Inferior parietal cortex (tissue), 1 donor: ENCODE measurements around the gene TXK.
"Not testable (repeated sequence)": the region's sequence is repeated elsewhere in the genome, so short reads cannot be mapped to it uniquely, and the experiment has no call there.

Experiments used
- DNase-seq: peaks from one replicate; pipeline ENCODE4 v3.0.0-alpha.2; 2016; ENCODE audit errors: extremely low spot score

The TXK gene

GRCh38 chr4:48134081-48134480, at the start of gene TXK:
TSS of gene TXK (minus strand) at chr4:48134250. CDS start at chr4:48134170, 80 bp downstream.
- DNase-seq, result no peak

DNA sequence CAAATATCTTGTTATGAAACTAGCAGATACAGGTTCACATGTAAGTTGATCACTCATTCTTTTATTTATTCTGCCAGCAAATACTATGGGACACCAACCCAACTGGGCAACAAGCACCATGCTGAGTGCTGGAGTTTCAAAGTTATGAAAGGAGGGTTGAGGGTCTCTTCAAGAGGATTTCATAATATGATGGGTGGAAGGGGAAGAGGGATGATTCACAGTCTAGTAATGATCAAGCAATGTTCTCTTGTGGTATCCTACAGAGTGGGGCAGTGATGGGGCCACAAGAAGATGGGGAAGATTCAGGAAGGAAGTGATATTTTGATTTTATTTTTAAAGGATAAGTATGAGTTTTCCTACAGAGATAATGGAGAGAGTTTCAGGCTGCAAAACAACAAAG, 46.2 kb upstream of the TXK start:
- no peak for DNase-seq

DNA sequence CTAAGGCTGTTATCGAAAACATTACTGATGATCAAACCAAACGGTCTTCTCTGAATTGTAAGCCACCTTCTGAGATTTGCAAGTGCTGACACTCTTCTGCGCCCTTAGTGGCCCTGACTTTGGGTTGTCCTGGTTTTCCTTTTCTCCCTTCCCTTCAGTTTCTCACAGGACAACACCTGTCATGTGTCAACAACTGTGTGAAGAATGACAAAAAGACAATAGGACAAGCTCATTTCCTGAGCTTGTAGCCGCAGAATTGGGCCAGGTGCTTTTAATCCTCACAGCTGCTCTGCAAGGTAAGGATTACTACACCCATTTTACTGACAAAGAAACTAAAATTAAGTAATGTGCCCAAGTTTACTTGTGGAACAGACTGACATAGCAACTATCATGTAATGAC, 44.9 kb upstream of the TXK start:
- DNase-seq, result no peak

GRCh38 chr4:48175806-48176205, 41.8 kb upstream of the TXK start:
- DNase-seq, result no peak

DNA sequence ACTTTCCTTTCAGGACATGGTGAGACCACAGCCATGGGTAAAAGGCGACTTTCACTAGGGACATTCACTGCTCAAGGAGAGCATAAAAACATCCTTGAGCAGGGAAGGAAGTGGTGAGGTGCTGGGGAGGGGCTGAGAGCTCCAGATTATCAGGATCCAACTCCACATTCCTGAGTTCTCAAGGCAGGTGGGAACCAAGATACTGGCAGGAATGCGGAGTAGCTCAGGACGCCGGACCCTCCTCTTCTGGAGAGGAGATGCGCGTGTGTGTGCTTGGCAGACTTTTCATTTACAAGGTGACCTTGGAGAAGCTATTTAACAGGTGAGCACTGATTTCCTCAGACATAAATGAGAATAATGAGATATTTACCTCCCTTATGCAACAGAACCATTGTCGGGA, 41.3 kb upstream of the TXK start:
- DNase-seq, result no peak

- DNase-seq, result no peak
These were observed 39.3 kb upstream of the TXK start for GRCh38 chr4:48173056-48173991.

DNA sequence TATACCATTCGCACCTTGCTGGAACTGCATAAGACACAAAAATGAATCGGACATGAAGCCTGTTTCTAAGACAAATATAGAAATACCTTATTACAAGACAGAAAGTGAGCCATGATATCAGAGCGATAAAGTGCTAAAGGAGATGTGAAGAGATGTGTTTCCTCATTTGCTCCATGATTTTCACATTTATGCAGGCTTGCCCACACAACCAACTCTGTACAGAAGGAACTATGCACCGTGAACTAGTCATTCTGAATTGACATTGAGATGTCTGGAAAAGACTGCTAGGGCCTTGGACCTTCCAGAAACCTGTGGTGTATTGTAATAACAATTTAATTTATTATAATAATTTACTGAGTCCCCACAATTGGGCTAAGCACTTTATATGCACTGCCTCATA, 38.6 kb upstream of the TXK start:
- DNase-seq, result no peak

GRCh38 chr4:48169636-48170035, 35.6 kb upstream of the TXK start:
- no peak for DNase-seq

- no peak for DNase-seq
These were observed 33.7 kb upstream of the TXK start for GRCh38 chr4:48167538-48168263.

GRCh38 chr4:48164561-48164960, 30.5 kb upstream of the TXK start:
- DNase-seq, result not testable (repeated sequence)

DNA sequence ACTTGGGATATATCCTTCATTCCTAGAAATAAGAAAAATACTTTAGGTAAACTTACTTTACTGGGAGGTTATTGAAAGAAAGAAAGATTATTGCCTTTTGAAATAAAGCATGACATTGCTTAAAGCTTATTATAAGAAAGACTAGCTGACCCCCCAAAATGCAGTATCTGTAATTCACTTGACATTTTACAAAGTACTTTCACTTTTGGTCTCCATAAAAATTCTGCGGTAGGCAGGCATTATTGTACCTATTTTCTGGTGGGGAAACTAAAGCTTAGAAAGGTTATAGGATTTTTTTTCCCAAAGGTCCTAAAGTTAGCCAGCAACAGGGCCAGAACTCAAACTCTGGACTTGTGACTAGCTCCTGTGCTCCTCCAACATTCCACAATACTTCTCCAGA, 29.7 kb upstream of the TXK start:
- DNase-seq, result no peak

- DNase-seq, result peak; percentile 27
These were observed 28.1 kb upstream of the TXK start for GRCh38 chr4:48162162-48162561.

DNA sequence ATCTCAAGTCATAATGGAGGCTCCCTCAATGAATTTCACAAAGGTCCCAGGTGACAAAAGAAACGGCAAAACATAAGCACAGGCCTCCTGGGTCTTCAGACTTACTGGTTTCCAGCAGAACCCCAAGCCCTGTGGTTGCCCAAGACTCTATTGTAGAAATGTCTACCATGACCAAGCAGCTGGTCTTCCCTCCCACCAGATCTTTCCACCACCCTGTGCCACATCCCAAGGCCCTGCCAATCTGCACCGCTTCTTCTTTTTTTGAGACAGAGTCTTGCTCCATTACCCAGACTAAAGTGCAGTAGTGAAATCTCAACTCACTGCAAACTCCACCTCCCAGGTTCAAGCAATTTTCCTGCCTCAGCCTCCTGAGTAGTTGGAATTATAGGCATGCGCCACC, 23.2 kb upstream of the TXK start:
- no peak for DNase-seq

- no peak for DNase-seq
These were observed 22.4 kb upstream of the TXK start for GRCh38 chr4:48156423-48156822.

DNA sequence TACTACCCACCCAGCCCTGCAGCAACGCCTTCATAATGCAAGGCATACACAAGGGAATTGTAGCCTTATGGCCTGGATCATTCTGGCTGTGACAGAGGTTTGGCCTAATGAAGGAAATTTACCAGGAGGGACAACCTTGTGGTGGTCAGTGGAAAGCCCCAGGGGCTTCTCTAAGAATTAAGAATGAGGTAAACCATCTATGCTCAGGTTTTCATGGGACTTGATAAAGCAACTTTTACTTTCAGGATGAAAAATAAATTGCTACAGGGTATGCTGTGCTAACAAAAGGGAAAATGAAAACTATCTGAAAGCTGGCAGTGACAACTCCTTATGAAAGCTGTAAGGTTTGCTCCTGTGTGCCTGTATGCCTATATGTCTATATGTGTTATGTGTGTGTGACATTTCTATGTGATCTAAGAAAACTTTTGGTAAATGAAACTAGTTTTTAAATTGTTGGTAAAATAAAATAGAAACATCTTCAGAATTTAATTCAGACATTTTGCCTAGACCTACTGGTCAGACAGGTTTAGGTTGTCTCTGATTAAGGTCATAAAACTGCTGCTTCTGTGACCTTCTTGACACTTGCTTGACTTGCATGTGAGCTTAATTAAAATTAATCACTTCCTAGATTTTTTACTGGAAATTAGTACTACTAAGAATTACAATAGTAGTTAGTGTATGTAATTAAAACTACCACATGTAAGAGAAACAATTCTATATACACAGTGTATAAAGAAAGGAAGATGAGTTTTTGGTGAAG, 19.9 kb upstream of the TXK start:
- no peak for DNase-seq

GRCh38 chr4:48152259-48152658, 18.2 kb upstream of the TXK start:
- DNase-seq, result no peak

DNA sequence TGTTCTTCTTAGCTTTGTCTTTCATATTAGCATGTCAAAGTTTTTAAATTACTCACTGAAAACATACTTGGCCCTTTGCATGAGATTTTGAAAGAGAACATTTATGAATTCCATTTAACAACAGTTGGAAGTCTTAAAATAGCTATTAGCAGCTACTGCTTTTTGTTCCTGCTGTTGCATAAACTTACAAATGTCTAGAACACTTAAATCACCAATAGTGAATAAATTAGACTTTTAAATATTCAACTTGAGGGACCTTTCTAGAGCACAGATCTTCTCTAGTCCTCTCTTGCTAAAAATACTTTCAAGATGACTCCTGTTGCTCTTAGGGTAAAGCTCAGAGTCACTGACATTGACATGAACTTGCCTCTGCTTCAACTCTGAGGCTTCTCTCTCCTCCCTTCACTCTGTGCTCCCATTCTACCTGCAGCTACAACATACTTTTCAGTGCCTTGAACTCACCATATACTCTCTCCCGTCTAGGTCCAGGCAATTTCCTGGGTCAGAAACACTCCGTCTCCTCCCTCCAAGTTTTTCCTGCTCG, 15.8 kb upstream of the TXK start:
- no peak for DNase-seq

DNA sequence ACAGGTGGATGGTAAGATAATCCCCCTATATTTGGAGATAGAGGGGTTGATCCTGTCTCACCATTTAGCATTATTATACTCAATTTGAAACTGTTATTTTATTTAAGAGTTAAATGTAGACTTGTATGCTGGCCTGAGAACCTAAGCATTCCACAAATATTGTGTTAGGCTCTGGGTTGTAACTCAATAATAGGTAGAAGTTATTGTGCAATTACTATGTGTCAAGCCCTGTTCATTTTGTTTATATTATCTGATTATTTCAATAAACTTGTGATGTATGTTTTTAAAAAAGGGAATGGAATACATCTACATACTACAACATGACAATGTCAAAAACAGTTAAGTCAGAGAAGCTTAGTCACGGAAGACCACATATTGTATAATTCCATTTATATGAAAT, 13.6 kb upstream of the TXK start:
- DNase-seq, result no peak

DNA sequence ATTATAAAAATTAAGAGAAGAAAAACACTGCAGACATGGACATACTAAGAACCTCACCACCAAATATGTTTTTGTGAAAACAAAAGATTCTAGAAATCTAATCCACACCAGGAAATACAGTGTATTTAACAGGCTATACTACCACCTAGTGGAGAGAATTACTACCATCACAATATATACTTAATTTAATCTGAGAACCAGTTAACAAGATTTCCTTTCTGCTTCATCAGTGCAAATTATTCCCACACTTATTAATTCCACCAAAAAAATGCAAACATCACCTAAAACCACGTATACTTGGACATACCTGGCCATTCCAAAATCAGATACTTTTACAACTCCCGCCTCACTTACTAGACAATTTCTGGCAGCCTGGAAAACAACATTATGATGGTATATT, 7.0 kb upstream of the TXK start:
- DNase-seq, result peak; percentile 58

- DNase-seq, result peak; percentile 20
These were observed 5.6 kb upstream of the TXK start for GRCh38 chr4:48139691-48140090.

DNA sequence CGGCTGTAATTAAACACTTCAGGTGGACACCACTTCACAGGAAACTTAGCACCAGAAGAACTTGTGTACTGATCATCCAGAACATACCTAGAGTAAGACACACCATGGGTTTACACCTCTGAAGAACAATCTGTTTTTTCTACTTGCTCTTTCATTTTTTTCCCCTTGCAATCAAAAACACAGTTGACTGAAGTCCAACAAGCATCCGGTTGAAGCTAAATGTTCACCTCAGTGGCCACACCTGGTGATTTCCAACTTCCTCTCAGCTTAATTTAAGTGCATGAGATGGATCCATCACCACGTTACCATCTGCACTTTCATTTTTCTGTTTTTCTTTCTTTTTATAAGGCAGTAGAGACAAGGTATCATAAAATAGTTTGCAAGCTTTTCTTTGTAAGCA, 4.9 kb upstream of the TXK start:
- no peak for DNase-seq

DNA sequence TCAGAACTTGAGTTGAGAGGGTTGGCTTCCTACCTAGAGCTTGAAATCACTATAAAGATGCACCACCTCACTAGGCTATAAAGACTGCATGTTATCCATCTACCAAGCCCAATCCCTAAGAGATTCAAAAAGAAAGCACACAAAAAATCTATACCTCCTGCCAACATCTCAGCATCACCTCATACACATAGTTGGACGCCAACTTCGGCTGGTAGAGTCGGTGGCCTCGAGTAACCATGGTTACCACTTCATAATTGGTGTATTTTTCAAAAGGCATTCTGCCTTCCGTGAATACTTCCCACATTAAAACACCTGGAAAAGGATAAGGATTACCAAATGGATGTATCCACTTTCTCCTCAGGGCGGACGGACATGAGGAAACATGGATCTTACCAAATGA, 4.5 kb upstream of the TXK start:
- DNase-seq, result no peak
